ENCODE measurements around the gene SYNPO2. TPM values are rescaled to one million over a fixed set of nuclear protein-coding genes. Genes with fewer than 3 reads are reported as not detected.
"Not testable (repeated sequence)": the region's sequence is repeated elsewhere in the genome, so short reads cannot be mapped to it uniquely, and the experiment has no call there.

The SYNPO2 gene
- total RNA-seq, 2 experiments from 2014 or later, result 0.13 to 0.18 TPM

GRCh38 chr4:118997601-118998000 lies 108.9 kb downstream of the SYNPO2 start:
- no peak for ATAC-seq
- ChIA-PET POLR2A (no interaction called here), CTCF (interaction anchor here (0.7 kb wide), 1 partner anchor 9 kb away, joined by 3 read pairs; no protein-coding TSS in a partner anchor)
- Mint-ChIP-seq H3K27me3 (peaks cover 3% of the 10 kb centered on the region), H3K4me3 (no peak overlapping the region), H3K36me3 (ENCODE audit: low read depth) (no peaks in the 10 kb centered on the region), H3K4me1 (ENCODE audit: low read depth) (no peaks in the 10 kb centered on the region), H3K9me3 (no peaks in the 10 kb centered on the region), H3K27ac (no peak overlapping the region)
- TF ChIP-seq CTCF (IDR thresholded peaks at IDR 0.05), result no peak
- intact Hi-C loops (cut with micrococcal nuclease), result no loop called here
- no peak for DNase-seq

- CTCF ChIA-PET, result interaction anchor here (1.3 kb wide), 1 partner anchor 23 kb away, joined by 3 read pairs; no protein-coding TSS in a partner anchor
- intact Hi-C loops (cut with micrococcal nuclease), result no loop called here
- POLR2A ChIA-PET, result no interaction called here
- H3K27me3 Mint-ChIP-seq, result peaks cover 3% of the 10 kb centered on the region
- ATAC-seq, result no peak
- no peak for TF ChIP-seq CTCF (IDR thresholded peaks at IDR 0.05)
- DNase-seq, result no peak
- H3K9me3 Mint-ChIP-seq, result no peaks in the 10 kb centered on the region
- H3K27ac Mint-ChIP-seq, result no peak overlapping the region
- H3K36me3 Mint-ChIP-seq (ENCODE audit: low read depth), result no peaks in the 10 kb centered on the region
- no peaks in the 10 kb centered on the region for H3K4me1 Mint-ChIP-seq (ENCODE audit: low read depth)
- no peak overlapping the region for H3K4me3 Mint-ChIP-seq
Measured at GRCh38 chr4:118999919-119000318, 111.3 kb downstream of the SYNPO2 start.

- H3K27ac Mint-ChIP-seq, result no peak overlapping the region
- H3K4me3 Mint-ChIP-seq, result no peak overlapping the region
- no peaks in the 10 kb centered on the region for H3K9me3 Mint-ChIP-seq
- ATAC-seq, result no peak
- no peak for TF ChIP-seq CTCF (IDR thresholded peaks at IDR 0.05)
- no peaks in the 10 kb centered on the region for H3K36me3 Mint-ChIP-seq (ENCODE audit: low read depth)
- ChIA-PET CTCF (no interaction called here), POLR2A (no interaction called here)
- H3K4me1 Mint-ChIP-seq (ENCODE audit: low read depth), result no peaks in the 10 kb centered on the region
- no peak for DNase-seq
- peaks cover 3% of the 10 kb centered on the region for H3K27me3 Mint-ChIP-seq
- intact Hi-C loops (cut with micrococcal nuclease), result no loop called here
Measured at GRCh38 chr4:119000400-119000799, 111.7 kb downstream of the SYNPO2 start.

- TF ChIP-seq CTCF (IDR thresholded peaks at IDR 0.05), result no peak
- no peaks in the 10 kb centered on the region for H3K36me3 Mint-ChIP-seq (ENCODE audit: low read depth)
- no peak for ATAC-seq
- ChIA-PET POLR2A (no interaction called here), CTCF (interaction anchor here (0.7 kb wide), 1 partner anchor 199 kb away, joined by 3 read pairs; no protein-coding TSS in a partner anchor)
- H3K4me3 Mint-ChIP-seq, result no peak overlapping the region
- no peaks in the 10 kb centered on the region for H3K27me3 Mint-ChIP-seq
- H3K4me1 Mint-ChIP-seq (ENCODE audit: low read depth), result no peaks in the 10 kb centered on the region
- DNase-seq, result no peak
- H3K9me3 Mint-ChIP-seq, result no peaks in the 10 kb centered on the region
- no peak overlapping the region for H3K27ac Mint-ChIP-seq
- intact Hi-C loops (cut with micrococcal nuclease), result no loop called here
Measured at GRCh38 chr4:119002476-119002875, 113.8 kb downstream of the SYNPO2 start.

- H3K4me3 Mint-ChIP-seq; intact Hi-C loops (cut with micrococcal nuclease); H3K27ac Mint-ChIP-seq; DNase-seq; H3K27me3 Mint-ChIP-seq; H3K4me1 Mint-ChIP-seq (ENCODE audit: low read depth); ATAC-seq; H3K9me3 Mint-ChIP-seq; POLR2A ChIA-PET; H3K36me3 Mint-ChIP-seq (ENCODE audit: low read depth); CTCF ChIA-PET: not testable (repeated sequence)
Measured at GRCh38 chr4:119003001-119003400, 114.3 kb downstream of the SYNPO2 start.
